Muscle of back (tissue), 11 donors: ENCODE measurements around the gene PGK1. TPM values are rescaled to one million over a fixed set of nuclear protein-coding genes. Genes with fewer than 3 reads are reported as not detected.
"Not testable (repeated sequence)": the region's sequence is repeated elsewhere in the genome, so short reads cannot be mapped to it uniquely, and the experiment has no call there.

ENCODE experiments used
- DNase-seq, 3 donors: peaks; one replicate each; pipeline versions ENCODE4 v3.0.0 to v3.0.0-alpha.2; 2013
- polyA plus RNA-seq, 10 donors: library from polyadenylated mRNA; unstranded; fragments of 120-200 nt; gene quantifications; one replicate each; pipeline ENCODE4 v1.2.1, GENCODE V29; 2013; ENCODE audit not compliant: insufficient read length in 10 of 10

Gene PGK1
- polyA plus RNA-seq, 10 donors: 212 to 326 (median 281) TPM

DNA sequence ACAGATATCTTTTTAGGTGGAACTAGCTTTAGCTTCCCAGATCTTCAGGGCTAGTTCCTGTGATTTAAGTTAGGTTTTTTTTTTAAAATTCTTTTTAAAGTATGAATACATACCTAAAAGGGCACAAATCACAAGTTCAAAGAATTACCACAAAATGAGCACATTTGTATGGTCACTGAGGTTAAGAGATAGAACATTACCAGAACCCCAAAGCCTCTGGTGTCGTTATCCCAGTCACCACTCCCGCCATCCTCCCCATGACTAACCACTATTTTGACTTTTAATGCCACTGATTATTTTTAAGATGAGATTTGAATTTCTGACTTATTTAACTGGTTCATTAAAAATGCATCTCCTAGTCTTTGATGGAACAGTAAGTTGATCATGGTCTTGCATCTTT is 5.4 kb downstream of the PGK1 start:
- no peak for DNase-seq

DNA sequence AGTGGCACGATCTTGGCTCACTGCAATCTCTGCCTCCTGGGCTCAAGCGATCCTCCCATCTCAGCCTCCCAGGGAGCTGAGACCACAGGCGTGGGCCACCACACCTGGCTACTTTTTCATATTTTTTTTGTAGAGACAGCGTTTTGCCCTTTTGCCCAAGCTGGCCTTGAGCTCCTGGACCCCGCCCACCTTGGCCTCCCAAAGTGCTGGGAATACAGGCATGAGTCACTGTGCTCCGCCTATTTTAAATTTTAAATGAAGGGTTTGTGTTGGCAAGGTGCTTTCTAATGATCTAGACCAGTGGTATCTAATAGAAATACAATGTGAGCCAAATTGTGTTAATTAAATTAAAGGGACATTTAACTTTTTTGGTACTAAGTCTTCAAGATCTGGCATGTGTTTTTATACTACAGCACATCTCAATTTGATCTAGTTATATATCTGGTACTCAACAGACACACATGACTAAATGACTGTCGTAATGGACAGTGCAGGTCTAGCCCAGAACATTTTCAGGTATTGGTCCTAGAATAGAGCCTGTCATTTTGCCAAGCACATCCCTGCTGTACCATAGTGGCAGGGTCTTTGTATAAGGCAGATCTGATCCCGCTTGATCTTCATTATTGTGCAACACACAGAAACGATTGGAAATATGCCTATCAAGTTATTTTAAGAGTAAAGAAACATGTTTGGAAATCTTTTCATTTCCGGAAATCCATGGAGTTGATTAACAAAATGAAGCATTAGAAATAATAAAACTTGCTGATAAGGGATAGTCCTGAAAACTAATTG is 7.3 kb downstream of the PGK1 start:
- no peak for DNase-seq

- no peak for DNase-seq
Measured at GRCh38 chrX:78116365-78116764, 12.3 kb downstream of the PGK1 start.

DNA sequence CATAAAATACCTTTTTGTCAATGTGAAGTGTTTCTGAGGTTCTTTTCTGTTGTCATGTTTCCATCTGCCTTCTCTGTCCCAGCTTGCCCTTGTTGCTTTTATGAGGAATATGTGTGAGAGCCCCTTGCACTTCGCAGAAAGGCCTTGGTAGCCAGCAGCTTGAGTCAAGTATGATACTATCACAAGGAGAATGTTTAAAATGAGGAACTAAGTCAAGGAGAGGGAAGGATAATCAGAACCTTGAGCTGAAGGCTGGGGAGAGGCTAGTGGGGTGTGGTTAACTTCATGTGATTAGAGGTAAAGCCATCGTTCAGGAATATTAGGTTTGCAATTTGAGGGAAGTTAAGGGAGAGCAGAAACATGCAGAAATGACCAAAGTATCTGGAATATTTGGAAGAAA is 12.7 kb downstream of the PGK1 start:
- no peak for DNase-seq

GRCh38 chrX:78118628-78119027 is 14.6 kb downstream of the PGK1 start:
- DNase-seq: no peak

DNA sequence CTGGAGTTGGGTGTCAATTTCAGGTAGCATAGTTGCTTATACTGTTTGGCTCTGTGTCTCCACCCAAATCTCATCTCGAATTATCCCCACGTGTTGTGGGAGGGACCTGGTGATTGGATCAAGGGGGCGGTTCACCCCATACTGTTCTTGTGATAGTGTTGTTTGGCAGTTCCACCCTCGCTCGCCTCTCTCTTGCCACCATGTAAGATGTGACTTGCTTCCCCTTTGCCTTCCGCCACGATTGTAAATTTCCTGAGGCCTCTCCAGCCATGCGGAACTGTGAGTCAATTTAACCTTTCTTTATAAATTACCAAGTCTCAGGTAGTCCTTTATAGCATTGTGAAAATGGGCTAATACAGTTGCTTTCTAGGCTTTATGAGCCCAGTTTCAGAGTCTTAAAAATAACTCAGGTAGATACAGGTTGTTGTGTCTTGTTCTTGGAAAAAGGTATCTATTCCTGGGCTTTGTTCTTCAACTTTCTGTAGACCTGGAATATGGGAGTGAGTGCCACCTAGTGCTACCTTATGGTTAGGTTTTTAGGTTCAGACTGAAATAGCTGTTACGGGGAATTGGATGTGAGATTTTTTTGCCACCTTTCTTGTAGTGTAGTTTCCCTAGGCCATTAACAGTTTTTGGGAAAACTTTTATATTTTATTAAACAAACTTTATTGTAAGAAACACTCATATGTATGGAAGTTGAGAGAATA is 15.6 kb downstream of the PGK1 start:
- no peak for DNase-seq

- no peak for DNase-seq
Measured at GRCh38 chrX:78123190-78123589, 19.1 kb downstream of the PGK1 start.

DNA sequence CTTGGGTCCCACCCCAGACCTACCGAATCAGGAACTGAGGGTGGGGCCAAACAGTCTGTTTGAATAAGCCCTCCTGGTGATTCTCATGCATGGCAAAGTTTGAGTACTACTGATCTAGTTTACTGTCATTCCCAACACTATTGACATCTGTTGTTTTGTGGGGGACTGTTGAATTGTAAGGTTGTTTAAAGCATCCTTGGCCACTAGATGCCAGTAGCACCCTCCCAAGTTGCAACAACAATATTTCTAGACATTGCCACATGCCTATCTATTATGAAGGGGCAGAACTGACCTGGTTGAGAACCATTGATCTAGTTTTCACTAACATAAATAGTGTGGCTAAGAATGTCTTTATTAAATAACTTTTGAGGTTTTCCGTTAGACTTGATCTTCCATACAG is 20.3 kb downstream of the PGK1 start:
- DNase-seq: no peak

DNA sequence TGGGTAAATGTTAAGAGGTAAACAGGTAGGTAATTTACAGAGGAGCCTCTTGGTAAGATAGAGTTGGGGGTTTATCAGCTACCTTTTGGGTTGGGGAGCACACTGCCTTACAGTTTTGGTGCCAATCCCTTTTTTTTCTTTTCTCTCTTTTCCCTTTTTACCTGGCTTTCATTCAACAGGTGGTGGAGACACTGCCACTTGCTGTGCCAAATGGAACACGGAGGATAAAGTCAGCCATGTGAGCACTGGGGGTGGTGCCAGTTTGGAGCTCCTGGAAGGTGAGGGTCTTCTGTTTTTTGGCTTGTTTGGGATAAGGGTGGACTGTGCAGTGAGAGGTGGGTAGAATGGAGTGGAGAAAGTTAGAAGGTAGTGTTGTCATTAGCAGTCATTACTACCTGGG is 21.1 kb downstream of the PGK1 start:
- no peak for DNase-seq

- not testable (repeated sequence) for DNase-seq
Measured at GRCh38 chrX:78125781-78126180, 21.7 kb downstream of the PGK1 start.

GRCh38 chrX:78129714-78130113 is 25.7 kb downstream of the PGK1 start:
- no peak for DNase-seq

- no peak for DNase-seq
Measured at GRCh38 chrX:78130396-78130795, 26.3 kb downstream of the PGK1 start.

DNA sequence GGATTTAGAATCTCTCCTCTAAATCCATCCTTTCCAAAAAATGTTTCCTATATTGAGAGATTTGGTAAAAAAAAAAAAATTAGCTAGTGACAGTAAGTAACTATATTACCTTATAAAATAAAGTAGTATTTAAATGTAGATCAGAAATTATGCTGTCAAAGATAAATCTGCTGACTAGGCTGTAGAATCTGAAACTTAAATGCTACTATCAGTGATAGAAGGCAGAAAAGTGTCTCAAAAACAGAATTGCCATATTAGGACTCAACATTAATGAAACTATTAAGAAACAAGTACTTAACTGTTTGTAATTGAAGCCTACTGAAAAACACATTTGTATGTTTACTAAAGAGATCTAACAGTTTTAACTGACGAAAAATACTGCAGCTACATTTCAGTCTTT is 27.1 kb downstream of the PGK1 start:
- no peak for DNase-seq

DNA sequence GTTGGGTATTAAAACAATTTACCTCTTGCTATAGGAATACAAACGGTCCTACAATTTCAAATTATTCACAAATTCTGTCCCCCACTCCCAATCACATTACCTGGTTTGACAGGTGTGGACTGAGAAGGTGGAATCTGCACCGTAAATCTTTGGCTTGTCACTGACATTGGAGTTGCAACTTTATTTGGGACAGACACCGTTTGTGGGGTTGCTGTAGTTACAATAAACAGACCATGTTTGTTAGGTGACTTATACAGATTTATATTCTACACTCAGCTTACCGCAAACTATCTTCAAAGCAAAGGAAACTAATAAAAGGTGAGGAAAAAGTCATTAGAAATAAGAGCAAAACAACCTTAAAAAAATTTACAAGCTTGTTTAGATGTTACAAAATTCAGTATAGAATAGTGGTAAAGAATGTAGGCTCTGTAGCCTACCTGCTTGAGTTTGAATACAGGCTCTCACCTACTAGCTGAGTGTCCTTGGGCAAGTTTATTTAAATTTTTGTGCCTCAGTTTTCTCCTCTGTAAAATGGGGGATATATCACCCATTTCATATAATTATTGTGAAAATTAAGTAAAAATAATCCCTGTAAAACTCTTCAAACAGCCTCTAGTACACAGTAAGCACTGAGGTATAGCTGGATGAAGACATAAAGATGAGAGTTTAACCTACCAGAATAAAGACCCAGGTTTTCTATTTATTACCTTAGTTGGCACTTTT is 29.4 kb downstream of the PGK1 start:
- no peak for DNase-seq

GRCh38 chrX:78139160-78140123 is 35.4 kb downstream of the PGK1 start, which contains the start of gene TAF9B:
Gene TAF9B (minus strand): TSS chrX:78139650. CDS start chrX:78139611, 39 bp downstream.
- DNase-seq: peak; percentile 81 to 91 (median 86)

DNA sequence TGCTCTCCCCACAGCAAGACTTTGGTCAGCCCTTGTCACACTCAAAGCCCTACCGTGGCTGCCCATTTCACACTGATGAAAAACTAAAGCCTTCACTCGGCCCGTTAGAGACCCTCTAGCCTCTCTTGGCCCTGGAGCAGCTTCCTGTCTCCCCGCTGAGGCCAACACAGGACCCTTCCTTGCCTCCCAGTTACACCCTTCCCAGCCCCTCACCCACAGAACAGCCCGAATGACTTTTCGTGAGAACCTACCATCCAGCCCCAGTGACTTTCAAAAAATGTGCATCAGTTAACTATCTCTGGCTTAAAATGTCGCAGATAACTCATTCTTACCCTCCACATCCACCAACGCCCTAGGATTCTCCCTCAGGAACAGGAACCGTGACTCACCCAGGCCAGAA is 36.2 kb downstream of the PGK1 start:
- no peak for DNase-seq

- DNase-seq: not testable (repeated sequence)
Measured at GRCh38 chrX:78147002-78147540, 43.0 kb downstream of the PGK1 start.

- not testable (repeated sequence) for DNase-seq
Measured at GRCh38 chrX:78157373-78157772, 53.3 kb downstream of the PGK1 start.

DNA sequence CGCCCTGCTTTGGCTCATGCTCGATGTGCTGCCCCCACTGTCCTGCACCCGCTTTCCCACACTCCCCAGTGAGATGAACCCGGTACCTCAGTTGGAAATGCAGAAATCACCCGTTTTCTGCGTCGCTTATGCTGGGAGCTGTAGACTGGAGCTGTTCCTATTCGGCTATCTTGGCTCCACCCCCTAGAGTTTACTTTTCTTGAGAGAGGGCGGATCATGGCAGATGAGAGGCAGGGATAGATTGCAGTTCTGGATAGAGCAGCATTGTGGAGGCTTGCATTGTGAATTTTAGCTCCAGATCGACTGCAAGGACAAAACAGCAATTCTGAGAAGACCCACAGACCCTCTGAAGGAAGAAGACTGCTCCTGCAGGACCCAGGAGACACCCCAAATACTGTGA is 53.8 kb downstream of the PGK1 start:
- not testable (repeated sequence) for DNase-seq

GRCh38 chrX:78160711-78161110 is 56.7 kb downstream of the PGK1 start:
- not testable (repeated sequence) for DNase-seq

GRCh38 chrX:78163175-78163574 is 59.1 kb downstream of the PGK1 start:
- DNase-seq: not testable (repeated sequence)
